Activated naive CD4-positive, alpha-beta T cell treated with anti-CD3 and anti-CD28 coated beads, Interleukin-2, amount 50 U/mL, for 72 hours (primary cell): ENCODE measurements around the gene LIPG. TPM values are rescaled to one million over a fixed set of nuclear protein-coding genes. Genes with fewer than 3 reads are reported as not detected.

Experiments used
- ATAC-seq, 2 donors: fragments of 150-1000 bp; cut with Tn5 transposase; 2 replicates each; pipeline ENCODE4 v1.10.0; 2021; ENCODE audit warnings: mild to moderate bottlenecking in 2 of 2, moderate library complexity in 2 of 2
- DNase-seq, 2 donors: peaks; one replicate each; pipeline ENCODE4 v3.0.0; 2021 to 2022; ENCODE audit warnings: low spot score in 2 of 2
- H3K27ac Mint-ChIP-seq, 2 donors: one replicate each; pipeline ENCODE4 v1.8.0; 2022; ENCODE audit warnings: mild to moderate bottlenecking in 2 of 2, mixed read lengths in 2 of 2
- H3K36me3 Mint-ChIP-seq, 2 donors: one replicate each; pipeline ENCODE4 v1.8.0; 2022; ENCODE audit warnings: mixed read lengths in 2 of 2
- H3K9me3 Mint-ChIP-seq, 2 donors: one replicate each; pipeline ENCODE4 v1.8.0; 2022; ENCODE audit warnings: mixed read lengths in 2 of 2
- total RNA-seq, 2 donors: library from RNA; stranded (reverse); gene quantifications; one replicate each; pipeline ENCODE4 v1.2.3, GENCODE V29; 2022

Gene LIPG
- total RNA-seq, 2 donors from 2014 or later = 0.11 to 0.60 TPM

- ATAC-seq = no peak
- H3K36me3 Mint-ChIP-seq = no peaks in the 10 kb centered on the region
- no peak overlapping the region for H3K27ac Mint-ChIP-seq
These were observed 51.8 kb downstream of the LIPG start for GRCh38 chr18:49613641-49614151.

GRCh38 chr18:49616618-49617328, 54.9 kb downstream of the LIPG start:
- Mint-ChIP-seq H3K27ac (no peak overlapping the region), H3K9me3 (no peaks in the 10 kb centered on the region), H3K36me3 (no peaks in the 10 kb centered on the region)
- ATAC-seq (no peak), DNase-seq (no peak)

More at GRCh38 chr18:49613641-49614151, 51.8 kb downstream of the LIPG start:
- H3K9me3 Mint-ChIP-seq = no peaks in the 10 kb centered on the region
- DNase-seq = no peak

- H3K9me3 Mint-ChIP-seq = no peaks in the 10 kb centered on the region
- DNase-seq (no peak), ATAC-seq (no peak)
- H3K36me3 Mint-ChIP-seq = no peaks in the 10 kb centered on the region
- H3K27ac Mint-ChIP-seq = no peak overlapping the region
These were observed 55.5 kb downstream of the LIPG start for GRCh38 chr18:49617329-49617695.

- no peak for DNase-seq
- H3K9me3 Mint-ChIP-seq = no peaks in the 10 kb centered on the region
- peaks cover 0 to 4% of the 10 kb centered on the region in 2 donors for H3K36me3 Mint-ChIP-seq
- no peak overlapping the region for H3K27ac Mint-ChIP-seq
- ATAC-seq = no peak
These were observed 56.0 kb downstream of the LIPG start for GRCh38 chr18:49617865-49618264.

- no peak for DNase-seq
- Mint-ChIP-seq H3K27ac (no peak overlapping the region), H3K9me3 (no peaks in the 10 kb centered on the region), H3K36me3 (peaks cover 0 to 5% of the 10 kb centered on the region in 2 donors)
- ATAC-seq = no peak
These were observed 57.2 kb downstream of the LIPG start for GRCh38 chr18:49618742-49619681.

- Mint-ChIP-seq H3K27ac (no peak overlapping the region), H3K9me3 (no peaks in the 10 kb centered on the region), H3K36me3 (peaks cover 0 to 5% of the 10 kb centered on the region in 2 donors)
- ATAC-seq (no peak), DNase-seq (no peak)
These were observed 57.9 kb downstream of the LIPG start for GRCh38 chr18:49619801-49620200.

GRCh38 chr18:49621301-49621700, 59.4 kb downstream of the LIPG start:
- no peak for ATAC-seq
- Mint-ChIP-seq H3K9me3 (no peaks in the 10 kb centered on the region), H3K36me3 (peaks cover 0 to 5% of the 10 kb centered on the region in 2 donors), H3K27ac (no peak overlapping the region)
- no peak for DNase-seq

- Mint-ChIP-seq H3K36me3 (peaks cover 0 to 5% of the 10 kb centered on the region in 2 donors), H3K27ac (no peak overlapping the region), H3K9me3 (no peaks in the 10 kb centered on the region)
- DNase-seq = no peak
- ATAC-seq = no peak
These were observed 60.0 kb downstream of the LIPG start for GRCh38 chr18:49621717-49622351.

- DNase-seq (no peak), ATAC-seq (no peak)
- H3K27ac Mint-ChIP-seq = no peak overlapping the region
- peaks cover 0 to 5% of the 10 kb centered on the region in 2 donors for H3K36me3 Mint-ChIP-seq
- H3K9me3 Mint-ChIP-seq = no peaks in the 10 kb centered on the region
These were observed 61.7 kb downstream of the LIPG start for GRCh38 chr18:49623571-49623970.

- ATAC-seq (no peak), DNase-seq (no peak)
- Mint-ChIP-seq H3K27ac (no peak overlapping the region), H3K36me3 (peaks cover 0 to 5% of the 10 kb centered on the region in 2 donors), H3K9me3 (no peaks in the 10 kb centered on the region)
These were observed 63.3 kb downstream of the LIPG start for GRCh38 chr18:49625021-49625691.

GRCh38 chr18:49626842-49627467, 65.1 kb downstream of the LIPG start:
- no peak overlapping the region for H3K27ac Mint-ChIP-seq
- ATAC-seq = no peak

GRCh38 chr18:49628119-49628518, 66.3 kb downstream of the LIPG start:
- Mint-ChIP-seq H3K9me3 (no peaks in the 10 kb centered on the region), H3K36me3 (no peaks in the 10 kb centered on the region), H3K27ac (no peak overlapping the region)
- ATAC-seq = no peak
- DNase-seq = no peak

More at GRCh38 chr18:49626842-49627467, 65.1 kb downstream of the LIPG start:
- H3K36me3 Mint-ChIP-seq = peaks cover 0 to 5% of the 10 kb centered on the region in 2 donors
- DNase-seq = no peak
- no peaks in the 10 kb centered on the region for H3K9me3 Mint-ChIP-seq

- no peak for ATAC-seq
- DNase-seq = no peak
- Mint-ChIP-seq H3K9me3 (no peaks in the 10 kb centered on the region), H3K36me3 (no peaks in the 10 kb centered on the region), H3K27ac (no peak overlapping the region)
These were observed 67.3 kb downstream of the LIPG start for GRCh38 chr18:49628881-49629795.

- no peak overlapping the region for H3K27ac Mint-ChIP-seq
- DNase-seq (no peak), ATAC-seq (no peak)
- no peaks in the 10 kb centered on the region for H3K36me3 Mint-ChIP-seq
- no peaks in the 10 kb centered on the region for H3K9me3 Mint-ChIP-seq
These were observed 68.4 kb downstream of the LIPG start for GRCh38 chr18:49630246-49630699.
